Psoas muscle (tissue), 8 donors: ENCODE results near the gene STARD4. TPM values are rescaled to one million over a fixed set of nuclear protein-coding genes. Genes with fewer than 3 reads are reported as not detected.

Experiments
- ATAC-seq, 4 donors: fragments of 200-7000 bp; cut with Tn5 transposase; one replicate each; pipeline ENCODE4 v1.9.1; 2020; ENCODE audit warnings: moderate library complexity in 3 of 4, mild to moderate bottlenecking in 2 of 4
- DNase-seq, 2 donors: peaks; one replicate each; pipeline ENCODE4 v3.0.0-alpha.2; 2020
- H3K27ac ChIP-seq: fragments of 200-600 bp; one replicate; pipeline ENCODE4 v1.8.0; 2022
- H3K27me3 ChIP-seq, 3 donors: fragments of 200-600 bp in 1 of 3; one replicate each; pipeline versions ENCODE4 v1.6.1 to v1.8.0; 2013 to 2022; ENCODE audit warnings: low read length in 2 of 3, mild to moderate bottlenecking in 2 of 3, moderate library complexity in 1 of 3; ENCODE audit not compliant: insufficient read depth in 3 of 3
- H3K36me3 ChIP-seq, 2 donors: fragments of 200-600 bp in 1 of 2; one replicate each; pipeline versions ENCODE4 v1.6.1 to v1.8.0; 2013 to 2022; ENCODE audit warnings: low read depth in 1 of 2, mild to moderate bottlenecking in 1 of 2, moderate library complexity in 1 of 2; ENCODE audit not compliant: insufficient read depth in 1 of 2
- H3K4me1 ChIP-seq: fragments of 200-600 bp; one replicate; pipeline ENCODE4 v1.8.0; 2022
- H3K4me3 ChIP-seq: fragments of 200-600 bp; one replicate; pipeline ENCODE4 v1.8.0; 2022; ENCODE audit warnings: mild to moderate bottlenecking
- H3K9me3 ChIP-seq: fragments of 200-600 bp; one replicate; pipeline ENCODE4 v1.8.0; 2022
- WGBS, 3 donors: extraction: QIAGEN DNeasy Blood & Tissue Kit; methylation state at CpG; one replicate each; pipeline versions ENCODE4 v1.1.6 to v1.1.7; 2013; 5-methylcytosine and 5-hydroxymethylcytosine counted together
- intact Hi-C, 2 donors: fragments of 100-400 bp; cut with DNase I; formaldehyde crosslinking; loops; one replicate each; pipeline versions ENCODE4 v1.11.0 to v1.14.2; 2022
- long read RNA-seq, 2 donors: library from polyadenylated mRNA; unstranded; transcript quantifications; one replicate each; pipeline ENCODE4 v2.0.0, GENCODE V29; 2021
- polyA plus RNA-seq, 3 donors: library from polyadenylated mRNA; stranded (reverse); fragments of 200-250 nt; gene quantifications; one replicate each; pipeline ENCODE4 v1.2.3, GENCODE V29; 2013
- total RNA-seq, 4 donors: library from RNA; stranded (reverse); fragmentation: NEBNext Ultra II Directional in 2 of 4; extraction: Animal tissue kit (Norgen Biotek cat#: 25700) in 2 of 4; gene quantifications; one replicate each; pipeline versions ENCODE4 v1.2.1 to v1.2.4, GENCODE V29; 2021 to 2023
- TF ChIP-seq, protein P1 (sequence below): fragments of 200-600 bp; IDR thresholded peaks from one replicate; pipeline ENCODE4 v1.8.0; 2022; ENCODE audit warnings: antibody characterized with exemption
- donor health status: healthy with polysubstance abuse.
- donor health status: DM: no; HTN: no; CAD: no; lungs with moderate emphysema.
- donor health status: Bipolar disorder and iron deficiency.
- donor health status: healthy.
- donor health status: DM: yes; HTN: yes; CAD: no.
- donor health status: DM: no; HTN: no; CAD: no.
- donor health status: DM: no; HTN: no; CAD: no.
- donor health status: DM: yes; HTN: yes; CAD: no.

The STARD4 gene, protein sequence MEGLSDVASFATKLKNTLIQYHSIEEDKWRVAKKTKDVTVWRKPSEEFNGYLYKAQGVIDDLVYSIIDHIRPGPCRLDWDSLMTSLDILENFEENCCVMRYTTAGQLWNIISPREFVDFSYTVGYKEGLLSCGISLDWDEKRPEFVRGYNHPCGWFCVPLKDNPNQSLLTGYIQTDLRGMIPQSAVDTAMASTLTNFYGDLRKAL
- total RNA-seq: 1 to 10 TPM in 3 of 4 donors, under 1 TPM in 1; 0.86 to 2.3 (median 1.8) TPM
- 1 to 10 TPM in 2 of 3 donors, under 1 TPM in 1; 0.88 to 1.3 (median 1.2) TPM for polyA plus RNA-seq
- long read RNA-seq, donor 1, partial matches to known transcripts: 0 of 1 reads
- long read RNA-seq, donor 1, other reads (novel, unspliced or antisense): 0 of 1 reads
- long read RNA-seq, donor 2: 0 reads

DNA sequence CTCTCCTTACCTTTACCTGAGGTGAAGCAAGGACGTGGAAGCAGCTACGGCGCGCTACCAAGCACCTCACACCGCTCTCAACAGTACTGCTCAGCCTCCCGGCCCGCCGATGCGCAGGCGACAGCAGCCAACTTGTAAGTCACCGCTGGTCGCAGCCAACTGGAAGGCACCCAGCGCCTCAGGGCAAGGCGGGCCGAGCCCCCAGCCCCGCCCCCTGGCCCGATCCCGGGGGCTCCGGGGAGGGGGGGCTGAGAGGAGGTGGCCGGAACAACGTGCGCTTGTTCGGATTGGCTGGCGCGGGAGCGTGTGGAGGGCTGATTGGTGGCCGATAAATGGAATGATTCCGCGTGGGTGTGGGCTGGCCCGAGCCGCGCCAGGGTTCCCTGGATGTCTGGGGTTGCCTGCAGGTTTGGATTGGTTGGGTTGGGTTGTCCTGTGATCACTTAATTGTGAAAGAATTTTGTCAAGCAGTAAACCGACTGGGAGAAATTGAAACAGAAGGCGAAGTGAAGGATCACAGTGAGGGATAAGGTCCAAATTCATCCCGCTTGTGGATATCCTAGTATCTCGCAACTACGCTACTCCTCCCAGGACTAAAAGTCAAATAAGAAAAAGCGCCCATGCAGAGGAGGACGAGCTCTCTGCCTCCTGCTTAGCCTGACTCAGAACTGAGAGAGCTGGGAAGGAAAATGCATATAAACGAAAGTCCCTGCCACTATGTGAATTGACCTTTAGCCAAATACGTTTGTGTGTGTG is at the start of gene STARD4:
STARD4 (minus strand) TSS at position 161 of the 756 bp plus-strand sequence. CDS start 5,102 bp downstream, outside the sequence.
- intact Hi-C loops: no loop called here
- ATAC-seq (peak; percentile 97 to 99 (median 98)), DNase-seq (peak; percentile 91 to 96)
- WGBS, 3 donors: 0 to 1% (median 0%) methylated on average over 40 to 41 of the region's 41 CpGs
- no peaks in the 10 kb centered on the region for H3K36me3 ChIP-seq
- peak within 1 kb of the TSS; percentile 71 for H3K27ac ChIP-seq
- no peaks in the 10 kb centered on the region for H3K27me3 ChIP-seq
- H3K4me1 ChIP-seq: no peaks in the 10 kb centered on the region
- TF ChIP-seq, protein P1, sequence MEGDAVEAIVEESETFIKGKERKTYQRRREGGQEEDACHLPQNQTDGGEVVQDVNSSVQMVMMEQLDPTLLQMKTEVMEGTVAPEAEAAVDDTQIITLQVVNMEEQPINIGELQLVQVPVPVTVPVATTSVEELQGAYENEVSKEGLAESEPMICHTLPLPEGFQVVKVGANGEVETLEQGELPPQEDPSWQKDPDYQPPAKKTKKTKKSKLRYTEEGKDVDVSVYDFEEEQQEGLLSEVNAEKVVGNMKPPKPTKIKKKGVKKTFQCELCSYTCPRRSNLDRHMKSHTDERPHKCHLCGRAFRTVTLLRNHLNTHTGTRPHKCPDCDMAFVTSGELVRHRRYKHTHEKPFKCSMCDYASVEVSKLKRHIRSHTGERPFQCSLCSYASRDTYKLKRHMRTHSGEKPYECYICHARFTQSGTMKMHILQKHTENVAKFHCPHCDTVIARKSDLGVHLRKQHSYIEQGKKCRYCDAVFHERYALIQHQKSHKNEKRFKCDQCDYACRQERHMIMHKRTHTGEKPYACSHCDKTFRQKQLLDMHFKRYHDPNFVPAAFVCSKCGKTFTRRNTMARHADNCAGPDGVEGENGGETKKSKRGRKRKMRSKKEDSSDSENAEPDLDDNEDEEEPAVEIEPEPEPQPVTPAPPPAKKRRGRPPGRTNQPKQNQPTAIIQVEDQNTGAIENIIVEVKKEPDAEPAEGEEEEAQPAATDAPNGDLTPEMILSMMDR: no peak
- peak within 1 kb of the TSS; percentile 89 for H3K4me3 ChIP-seq
- H3K9me3 ChIP-seq: no peaks in the 10 kb centered on the region

DNA sequence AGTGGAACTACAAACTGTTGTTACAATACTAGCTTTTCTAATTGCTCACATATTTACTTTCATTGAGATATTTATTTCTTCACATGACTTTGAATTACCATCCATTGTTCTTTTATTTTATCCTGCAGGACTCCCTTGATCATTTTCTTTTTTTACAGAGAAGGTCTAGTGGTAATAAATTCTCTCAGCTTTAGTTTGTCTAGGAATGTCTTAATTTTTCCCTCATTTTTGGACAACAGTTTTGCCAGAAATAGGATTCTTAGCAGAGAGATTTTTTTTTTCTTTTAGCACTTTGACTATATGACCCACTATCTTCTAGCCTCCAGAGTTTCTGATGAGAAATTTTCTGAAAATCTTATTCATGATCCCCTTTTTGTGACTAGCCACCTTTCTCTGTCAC is 47.3 kb upstream of the STARD4 start:
- Histone ChIP-seq H3K9me3 (no peaks in the 10 kb centered on the region), H3K27me3 (no peaks in the 10 kb centered on the region), H3K4me1 (no peaks in the 10 kb centered on the region), H3K27ac (no peak overlapping the region), H3K4me3 (no peak overlapping the region), H3K36me3 (no peaks in the 10 kb centered on the region)
- no peak for DNase-seq
- no peak for ATAC-seq
- TF ChIP-seq, protein P1: no peak
- intact Hi-C loops: loop anchor here in 1 of 2 donors (10.0 kb wide), 1 partner anchor 295 kb away; no protein-coding TSS in a partner anchor

DNA sequence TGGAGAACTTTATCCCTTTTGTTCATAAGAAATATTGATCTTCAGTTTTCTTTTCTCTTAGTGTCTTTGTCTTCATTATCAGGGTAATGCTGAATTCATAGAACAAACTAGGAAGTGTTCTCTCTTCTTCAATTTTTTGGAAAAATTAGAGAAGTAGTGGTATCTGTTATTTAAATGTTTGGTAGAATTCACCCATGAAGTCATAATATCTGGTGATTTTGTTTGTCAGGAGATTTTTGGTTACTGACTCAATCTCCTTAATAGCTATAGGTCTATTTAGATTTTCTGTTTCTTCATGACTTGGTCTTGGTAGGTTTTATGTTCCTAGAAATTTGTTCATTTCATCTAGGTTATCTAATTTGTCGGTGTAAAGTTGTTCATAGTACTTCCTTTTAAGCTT is 45.4 kb upstream of the STARD4 start:
- ATAC-seq (no peak), DNase-seq (no peak)
- no peaks in the 10 kb centered on the region for H3K27me3 ChIP-seq
- intact Hi-C loops: loop anchor here in 1 of 2 donors (10.0 kb wide), 1 partner anchor 297 kb away; no protein-coding TSS in a partner anchor
- H3K4me3 ChIP-seq: no peak overlapping the region
- no peaks in the 10 kb centered on the region for H3K9me3 ChIP-seq
- H3K36me3 ChIP-seq: no peaks in the 10 kb centered on the region
- H3K27ac ChIP-seq: no peak overlapping the region
- no peaks in the 10 kb centered on the region for H3K4me1 ChIP-seq
- TF ChIP-seq, protein P1: no peak
- 87 to 90% (median 89%) methylated on average over 1 of the region's 1 CpG for WGBS, 3 donors

DNA sequence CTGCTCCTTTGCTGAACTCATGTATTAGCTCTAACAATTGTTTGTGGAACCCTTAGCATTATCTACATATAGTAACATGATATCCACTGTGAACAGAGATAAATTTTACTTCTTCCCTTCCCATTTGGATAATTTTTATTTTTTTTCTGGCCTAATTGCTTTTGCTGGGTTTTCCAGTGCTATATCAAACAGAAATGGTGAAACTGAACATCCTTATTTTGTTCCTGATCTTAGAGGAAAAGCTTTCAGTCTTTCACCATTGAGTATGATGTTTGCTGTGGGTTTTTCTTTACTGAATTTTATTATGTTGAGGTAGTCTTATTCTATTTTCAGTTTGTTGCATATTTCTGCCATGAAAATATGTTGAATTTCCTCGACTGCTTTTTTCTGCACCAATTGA is 44.8 kb upstream of the STARD4 start:
- H3K4me1 ChIP-seq: no peaks in the 10 kb centered on the region
- no peaks in the 10 kb centered on the region for H3K9me3 ChIP-seq
- WGBS, 3 donors: 81 to 95% (median 83%) methylated on average over 1 of the region's 1 CpG
- TF ChIP-seq, protein P1: no peak
- H3K27me3 ChIP-seq: no peaks in the 10 kb centered on the region
- H3K4me3 ChIP-seq: no peak overlapping the region
- no peak overlapping the region for H3K27ac ChIP-seq
- DNase-seq: no peak
- no peak for ATAC-seq
- intact Hi-C loops: loop anchor here in 1 of 2 donors (10.0 kb wide), 1 partner anchor 298 kb away; no protein-coding TSS in a partner anchor
- H3K36me3 ChIP-seq: no peaks in the 10 kb centered on the region
